A549 (cell line): ENCODE measurements around the gene C16orf89. TPM values are rescaled to one million over a fixed set of nuclear protein-coding genes. Genes with fewer than 3 reads are reported as not detected.

Experiments
- ATAC-seq, 2 experiments: fragments of 200-7000 bp in 1 of 2; fragments of >200 bp in 1 of 2; cut with Nextera tagmentation in 1 of 2; cut with Tn5 transposase in 1 of 2; 3 replicates each; pipeline versions ENCODE4 v1.8.0 to v1.9.1; 2018 to 2020; ENCODE audit warnings: mild to moderate bottlenecking in 1 of 2, moderate library complexity in 1 of 2
- CTCF ChIA-PET: fragments of 300-600 bp; sonication (Branson Sonifier 250); formaldehyde crosslinking; extraction: SDS; loops from one replicate; lab custom pipeline; 2021; ENCODE audit warnings: antibody characterized with exemption, inconsistent platforms; lab: Yijun Ruan, JAX
- POLR2A ChIA-PET: fragments of 350-600 bp; formaldehyde crosslinking; extraction: SDS; loops from one replicate; lab custom pipeline; 2021; ENCODE audit warnings: antibody characterized with exemption, inconsistent platforms; lab: Yijun Ruan, JAX
- DNase-seq, 2 experiments: peaks; one replicate each; pipeline versions ENCODE4 v3.0.0 to v3.0.0-alpha.2; 2011 to 2016; ENCODE audit warnings: low read depth in 1 of 2, low spot score in 1 of 2
- FAIRE-seq: peaks from 2 replicates; lab custom pipeline; 2011; peaks lifted over from hg19 to GRCh38; lab: Jason Lieb, UNC
- H3K27ac ChIP-seq, 2 experiments: fragments of >200 bp; sonication (Bioruptor Twin); formaldehyde crosslinking; 3 replicates each; pipeline ENCODE4 v1.5.1; 2016 to 2017
- H3K4me1 ChIP-seq: fragments of >200 bp; sonication (Bioruptor Twin); formaldehyde crosslinking; 3 replicates; pipeline ENCODE4 v1.6.1; 2016
- H3K4me2 ChIP-seq: fragments of >200 bp; sonication (Bioruptor Twin); formaldehyde crosslinking; 3 replicates; pipeline ENCODE4 v1.6.1; 2016
- H3K4me3 ChIP-seq: fragments of >200 bp; sonication (Bioruptor Twin); formaldehyde crosslinking; 3 replicates; pipeline ENCODE4 v1.5.1; 2016
- H3K9me3 ChIP-seq: fragments of >200 bp; sonication (Bioruptor Twin); formaldehyde crosslinking; 3 replicates; pipeline ENCODE4 v1.6.1; 2016
- E2F6 ChIP-seq: IDR thresholded peaks from 2 replicates; pipeline ENCODE4 v1.6.1; 2012; ENCODE audit warnings: low read depth, borderline replicate concordance
- GATA3 ChIP-seq: IDR thresholded peaks from 2 replicates; pipeline ENCODE4 v1.6.1; 2012; ENCODE audit warnings: borderline replicate concordance
- JUN ChIP-seq, 2 experiments: fragments of >200 bp; sonication (Bioruptor Twin); formaldehyde crosslinking; IDR thresholded peaks; 2 replicates in 1 of 2; 3 replicates in 1 of 2; pipeline ENCODE4 v1.6.1; 2016 to 2017
- MAZ ChIP-seq: fragments of 150-350 bp; IDR thresholded peaks from 2 replicates; pipeline ENCODE4 v1.6.1; 2014; ENCODE audit warnings: antibody characterized with exemption, low read depth, low read length, borderline replicate concordance
- SMC3 ChIP-seq: fragments of >200 bp; sonication (Bioruptor Twin); formaldehyde crosslinking; IDR thresholded peaks from 3 replicates; pipeline ENCODE4 v1.6.1; 2018; ENCODE audit warnings: inconsistent platforms
- ZC3H11A ChIP-seq: fragments of 450-650 bp; IDR thresholded peaks from 2 replicates; pipeline ENCODE4 v1.6.1; 2014; ENCODE audit warnings: antibody characterized with exemption, mild to moderate bottlenecking
- ZFP36 ChIP-seq: fragments of 450-650 bp; IDR thresholded peaks from 2 replicates; pipeline ENCODE4 v1.6.1; 2014; ENCODE audit warnings: borderline replicate concordance; ENCODE audit not compliant: partially characterized antibody
- WGBS: methylation state at CpG from one replicate; pipeline ENCODE4 v1.1.6; 2017; ENCODE audit errors: missing lambda C conversion rate; 5-methylcytosine and 5-hydroxymethylcytosine counted together
- polyA plus RNA-seq, 4 experiments: library from polyadenylated mRNA; depleted of rRNA in 3 of 4; stranded (reverse); fragments of >200 nt; fragmentation: RNase III in 1 of 4; extraction: RNeasy Plus Mini Kit Qiagen cat#74134 plus additional on column Dnase treatment in 1 of 4; gene quantifications; 2 replicates in 3 of 4; 3 replicates in 1 of 4; pipeline ENCODE4 v1.2.3, GENCODE V29; 2011 to 2017
- TF ChIP-seq, protein P1 (sequence below): fragments of >200 bp; sonication (Bioruptor Twin); formaldehyde crosslinking; IDR thresholded peaks from 3 replicates; pipeline ENCODE4 v1.5.1; 2016
- TF ChIP-seq, protein P2 (sequence below): fragments of 200-600 bp; sonication (generic); IDR thresholded peaks from 2 replicates; pipeline ENCODE4 v1.6.1; 2016; ENCODE audit warnings: antibody characterized with exemption, mild to moderate bottlenecking, moderate library complexity
- TF ChIP-seq, protein P3 (sequence below): IDR thresholded peaks from 2 replicates; pipeline ENCODE4 v1.6.1; 2012

C16orf89 gene
- polyA plus RNA-seq, 2 of the 4 experiments (the other 2 are of a cell fraction), result not detected

- CTCF ChIA-PET, result interaction anchor here (0.6 to 2.2 kb wide), 5 partner anchors 9 to 40 kb away, joined by 3 to 5 read pairs (median 4); no protein-coding TSS in a partner anchor
- TF ChIP-seq ZFP36 (no peak), JUN (IDR thresholded peaks at IDR 0.05) (no peak), E2F6 (no peak), ZC3H11A (no peak)
- TF ChIP-seq, protein P1, sequence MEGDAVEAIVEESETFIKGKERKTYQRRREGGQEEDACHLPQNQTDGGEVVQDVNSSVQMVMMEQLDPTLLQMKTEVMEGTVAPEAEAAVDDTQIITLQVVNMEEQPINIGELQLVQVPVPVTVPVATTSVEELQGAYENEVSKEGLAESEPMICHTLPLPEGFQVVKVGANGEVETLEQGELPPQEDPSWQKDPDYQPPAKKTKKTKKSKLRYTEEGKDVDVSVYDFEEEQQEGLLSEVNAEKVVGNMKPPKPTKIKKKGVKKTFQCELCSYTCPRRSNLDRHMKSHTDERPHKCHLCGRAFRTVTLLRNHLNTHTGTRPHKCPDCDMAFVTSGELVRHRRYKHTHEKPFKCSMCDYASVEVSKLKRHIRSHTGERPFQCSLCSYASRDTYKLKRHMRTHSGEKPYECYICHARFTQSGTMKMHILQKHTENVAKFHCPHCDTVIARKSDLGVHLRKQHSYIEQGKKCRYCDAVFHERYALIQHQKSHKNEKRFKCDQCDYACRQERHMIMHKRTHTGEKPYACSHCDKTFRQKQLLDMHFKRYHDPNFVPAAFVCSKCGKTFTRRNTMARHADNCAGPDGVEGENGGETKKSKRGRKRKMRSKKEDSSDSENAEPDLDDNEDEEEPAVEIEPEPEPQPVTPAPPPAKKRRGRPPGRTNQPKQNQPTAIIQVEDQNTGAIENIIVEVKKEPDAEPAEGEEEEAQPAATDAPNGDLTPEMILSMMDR, result no peak
- TF ChIP-seq, protein P2, sequence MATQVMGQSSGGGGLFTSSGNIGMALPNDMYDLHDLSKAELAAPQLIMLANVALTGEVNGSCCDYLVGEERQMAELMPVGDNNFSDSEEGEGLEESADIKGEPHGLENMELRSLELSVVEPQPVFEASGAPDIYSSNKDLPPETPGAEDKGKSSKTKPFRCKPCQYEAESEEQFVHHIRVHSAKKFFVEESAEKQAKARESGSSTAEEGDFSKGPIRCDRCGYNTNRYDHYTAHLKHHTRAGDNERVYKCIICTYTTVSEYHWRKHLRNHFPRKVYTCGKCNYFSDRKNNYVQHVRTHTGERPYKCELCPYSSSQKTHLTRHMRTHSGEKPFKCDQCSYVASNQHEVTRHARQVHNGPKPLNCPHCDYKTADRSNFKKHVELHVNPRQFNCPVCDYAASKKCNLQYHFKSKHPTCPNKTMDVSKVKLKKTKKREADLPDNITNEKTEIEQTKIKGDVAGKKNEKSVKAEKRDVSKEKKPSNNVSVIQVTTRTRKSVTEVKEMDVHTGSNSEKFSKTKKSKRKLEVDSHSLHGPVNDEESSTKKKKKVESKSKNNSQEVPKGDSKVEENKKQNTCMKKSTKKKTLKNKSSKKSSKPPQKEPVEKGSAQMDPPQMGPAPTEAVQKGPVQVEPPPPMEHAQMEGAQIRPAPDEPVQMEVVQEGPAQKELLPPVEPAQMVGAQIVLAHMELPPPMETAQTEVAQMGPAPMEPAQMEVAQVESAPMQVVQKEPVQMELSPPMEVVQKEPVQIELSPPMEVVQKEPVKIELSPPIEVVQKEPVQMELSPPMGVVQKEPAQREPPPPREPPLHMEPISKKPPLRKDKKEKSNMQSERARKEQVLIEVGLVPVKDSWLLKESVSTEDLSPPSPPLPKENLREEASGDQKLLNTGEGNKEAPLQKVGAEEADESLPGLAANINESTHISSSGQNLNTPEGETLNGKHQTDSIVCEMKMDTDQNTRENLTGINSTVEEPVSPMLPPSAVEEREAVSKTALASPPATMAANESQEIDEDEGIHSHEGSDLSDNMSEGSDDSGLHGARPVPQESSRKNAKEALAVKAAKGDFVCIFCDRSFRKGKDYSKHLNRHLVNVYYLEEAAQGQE, result no peak
- TF ChIP-seq, protein P3, sequence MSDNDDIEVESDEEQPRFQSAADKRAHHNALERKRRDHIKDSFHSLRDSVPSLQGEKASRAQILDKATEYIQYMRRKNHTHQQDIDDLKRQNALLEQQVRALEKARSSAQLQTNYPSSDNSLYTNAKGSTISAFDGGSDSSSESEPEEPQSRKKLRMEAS, result no peak
- Histone ChIP-seq H3K4me3 (no peak overlapping the region), H3K4me2 (no peak overlapping the region), H3K4me1 (peaks cover 6% of the 10 kb centered on the region; the same call in 1 of the 3 replicates), H3K9me3 (no peaks in the 10 kb centered on the region), H3K27ac (no peak overlapping the region)
- POLR2A ChIA-PET, result no interaction called here
- FAIRE-seq, result no peak
- ATAC-seq, result 0 out of 6 replicates have a peak, but pooled peaks of 1 of the 2 experiments have one; percentile 26
- no peak for DNase-seq
- WGBS, result 60% methylated on average over 9 of the region's 11 CpGs
Observed at GRCh38 chr16:5062051-5062450, 3.7 kb downstream of the C16orf89 start.

GRCh38 chr16:5060073-5060641, 5.6 kb downstream of the C16orf89 start:
- WGBS, result 52% methylated on average over 6 of the region's 10 CpGs
- H3K4me1 ChIP-seq, result peaks cover 3% of the 10 kb centered on the region; the same call in 1 of the 3 replicates
- TF ChIP-seq MAZ, result no peak
- TF ChIP-seq SMC3, result no peak
- TF ChIP-seq, all 56 proteins: peak for 0
- ChIA-PET POLR2A (no interaction called here), CTCF (interaction anchor here (0.6 to 1.3 kb wide), 6 partner anchors 9 to 33 kb away, joined by 3 to 7 read pairs (median 4); no protein-coding TSS in a partner anchor)
- Histone ChIP-seq H3K4me2 (no peak overlapping the region), H3K9me3 (no peaks in the 10 kb centered on the region), H3K4me3 (no peak overlapping the region), H3K27ac (no peak overlapping the region)
- no peak for DNase-seq
- FAIRE-seq, result no peak
- ATAC-seq, result no peak

DNA sequence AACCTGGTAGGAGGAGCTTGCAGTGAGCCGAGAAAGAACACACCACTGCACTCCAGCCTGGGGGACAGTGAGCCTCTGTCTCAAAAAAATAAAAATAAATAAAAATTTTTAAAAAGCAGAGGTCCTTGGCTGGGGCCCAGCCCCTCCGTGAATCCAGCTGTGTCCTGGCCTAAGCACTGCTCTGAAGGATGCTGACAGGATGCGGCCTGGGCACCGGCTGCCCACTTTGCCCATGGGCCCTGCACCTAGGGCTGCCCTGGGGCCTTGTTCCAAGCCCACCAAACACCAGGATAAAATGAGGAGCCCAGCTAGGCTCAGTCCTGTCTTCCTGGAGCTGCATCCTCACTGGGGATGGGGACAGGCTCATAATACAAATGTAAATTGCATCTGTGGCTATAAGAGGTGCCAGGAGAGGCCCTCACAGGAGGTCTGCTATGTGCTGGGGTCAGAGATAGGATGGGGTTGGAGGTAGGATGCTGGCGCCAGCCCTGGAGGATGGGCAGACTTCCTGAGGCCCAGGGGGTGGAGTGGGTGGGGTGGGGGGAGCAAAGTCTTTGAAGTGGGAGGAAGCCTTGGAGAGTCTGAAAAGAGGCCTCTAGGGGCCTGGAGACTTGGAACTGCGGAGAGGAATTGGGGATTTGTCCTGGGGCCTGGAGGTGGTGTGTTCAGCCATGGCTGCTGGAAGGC, 6.2 kb downstream of the C16orf89 start:
- no peak for TF ChIP-seq GATA3
- TF ChIP-seq, all 56 proteins: peak for 0
- FAIRE-seq (no peak), ATAC-seq (no peak), DNase-seq (no peak)
- Histone ChIP-seq H3K4me2 (no peak overlapping the region), H3K9me3 (no peaks in the 10 kb centered on the region), H3K4me1 (no peaks in the 10 kb centered on the region; the same call in 2 of the 3 replicates), H3K4me3 (no peak overlapping the region), H3K27ac (no peak overlapping the region)
- WGBS, result 76% methylated on average over 6 of the region's 6 CpGs
- CTCF ChIA-PET, result interaction anchor here (0.6 to 1.3 kb wide), 6 partner anchors 8 to 34 kb away, joined by 3 to 7 read pairs (median 3); no protein-coding TSS in a partner anchor
- POLR2A ChIA-PET, result no interaction called here
